ENCODE measurements around the gene SHMT2. TPM values are rescaled to one million over a fixed set of nuclear protein-coding genes. Genes with fewer than 3 reads are reported as not detected.
A peak's percentile ranks its signal among the peaks of the same experiment; 100 is the strongest.

The SHMT2 gene
- total and polyA plus RNA-seq, 4 donors: 34.3 to 59.1 (median 51.9) TPM

DNA sequence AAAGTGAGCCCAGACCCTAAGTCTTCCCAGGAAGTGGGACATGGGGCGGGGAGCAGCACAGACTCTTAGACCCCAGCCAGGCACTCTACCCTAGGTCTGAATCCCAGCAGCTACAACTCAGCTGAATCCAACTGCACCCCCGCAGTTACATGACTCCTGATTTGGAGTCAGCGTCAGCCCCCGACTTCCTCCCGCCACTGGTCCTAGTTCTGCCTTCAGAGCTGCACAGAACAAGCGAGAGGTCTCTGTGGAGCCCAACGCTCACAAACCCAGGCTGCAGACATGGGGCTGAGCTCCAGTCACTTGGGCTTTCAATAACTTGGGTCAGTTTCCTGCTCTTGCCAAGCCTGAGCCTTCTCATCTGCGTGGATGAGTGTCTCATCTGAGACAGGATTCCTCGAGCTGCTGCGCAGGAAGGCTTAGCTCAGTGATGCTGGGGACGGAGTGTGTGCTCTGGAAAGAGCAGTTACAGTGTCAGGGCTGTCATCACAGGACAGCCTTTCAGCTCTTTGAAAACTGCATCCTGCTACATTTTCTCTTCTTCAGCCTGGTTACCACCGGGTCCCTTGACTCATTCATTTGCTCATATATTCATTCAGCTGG is 43.5 kb upstream of the SHMT2 start:
- Histone ChIP-seq H3K36me3 (ENCODE audit: control insufficient read depth in 1 of 2, insufficient read depth in 2 of 2, low read length in 1 of 2) (peaks cover 4 to 12% of the 10 kb centered on the region in 2 donors), H3K27ac (ENCODE audit: low read depth in 1 of 2, low read length in 2 of 2) (no peak overlapping the region), H3K4me3 (ENCODE audit: low read length in 2 of 2) (no peak overlapping the region), H3K4me1 (ENCODE audit: control insufficient read depth in 1 of 2, insufficient read depth in 2 of 2, low read length in 2 of 2) (no peaks in the 10 kb centered on the region), H3K9me3 (ENCODE audit: control insufficient read depth, low read length) (no peaks in the 10 kb centered on the region), H3K27me3 (ENCODE audit: control insufficient read depth in 1 of 2, insufficient read depth in 2 of 2, low read length in 1 of 2) (no peaks in the 10 kb centered on the region)
- WGBS, 2 donors: 85 to 88% methylated on average over 12 of the region's 12 CpGs
- intact Hi-C loops (cut with DNase I): no loop called here
- no peak for ATAC-seq (ENCODE audit: low FRiP score)
- DNase-seq: no peak

- Histone ChIP-seq H3K9me3 (ENCODE audit: control insufficient read depth, low read length) (no peaks in the 10 kb centered on the region), H3K4me3 (ENCODE audit: low read length in 2 of 2) (no peak overlapping the region), H3K27me3 (ENCODE audit: control insufficient read depth in 1 of 2, insufficient read depth in 2 of 2, low read length in 1 of 2) (no peaks in the 10 kb centered on the region), H3K27ac (ENCODE audit: low read depth in 1 of 2, low read length in 2 of 2) (no peak overlapping the region), H3K4me1 (ENCODE audit: control insufficient read depth in 1 of 2, insufficient read depth in 2 of 2, low read length in 2 of 2) (no peaks in the 10 kb centered on the region), H3K36me3 (ENCODE audit: control insufficient read depth in 1 of 2, insufficient read depth in 2 of 2, low read length in 1 of 2) (peaks cover 4 to 19% of the 10 kb centered on the region in 2 donors)
- no peak for DNase-seq
- 58 to 59% methylated on average over 21 of the region's 21 CpGs for WGBS, 2 donors
- intact Hi-C loops (cut with DNase I): no loop called here
- no peak for ATAC-seq (ENCODE audit: low FRiP score)
These were observed 42.1 kb upstream of the SHMT2 start for GRCh38 chr12:57187222-57188089.

GRCh38 chr12:57188090-57188425 is 41.5 kb upstream of the SHMT2 start:
- Histone ChIP-seq H3K27me3 (ENCODE audit: control insufficient read depth in 1 of 2, insufficient read depth in 2 of 2, low read length in 1 of 2) (no peaks in the 10 kb centered on the region), H3K27ac (ENCODE audit: low read depth in 1 of 2, low read length in 2 of 2) (no peak overlapping the region), H3K4me3 (ENCODE audit: low read length in 2 of 2) (no peak overlapping the region), H3K9me3 (ENCODE audit: control insufficient read depth, low read length) (no peaks in the 10 kb centered on the region), H3K36me3 (ENCODE audit: control insufficient read depth in 1 of 2, insufficient read depth in 2 of 2, low read length in 1 of 2) (peaks cover 4 to 21% of the 10 kb centered on the region in 2 donors), H3K4me1 (ENCODE audit: control insufficient read depth in 1 of 2, insufficient read depth in 2 of 2, low read length in 2 of 2) (no peaks in the 10 kb centered on the region)
- WGBS, 2 donors: 75 to 77% methylated on average over 7 to 8 of the region's 8 CpGs
- DNase-seq (no peak), ATAC-seq (ENCODE audit: low FRiP score) (no peak)
- intact Hi-C loops (cut with DNase I): no loop called here

DNA sequence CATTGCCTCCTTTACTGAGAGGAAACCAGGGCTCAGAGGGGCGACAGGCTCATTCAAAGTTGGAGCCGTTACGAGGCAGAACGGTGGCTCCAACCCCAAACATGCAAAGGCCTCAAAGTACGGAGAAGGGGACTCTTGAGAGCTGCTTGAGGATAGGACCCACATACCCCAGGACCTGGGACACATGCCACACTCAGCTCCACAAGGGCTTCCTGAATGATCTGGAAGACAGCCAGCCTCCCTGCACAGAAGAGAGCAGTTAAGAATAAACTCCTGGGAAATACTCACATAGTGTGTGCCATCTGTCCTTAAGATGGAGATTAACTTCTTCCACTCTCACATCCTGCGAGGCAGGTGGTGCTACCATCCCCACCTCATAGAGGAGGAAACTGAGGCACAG is 39.5 kb upstream of the SHMT2 start:
- intact Hi-C loops (cut with DNase I): no loop called here
- no peaks in the 10 kb centered on the region for H3K9me3 ChIP-seq (ENCODE audit: control insufficient read depth, low read length)
- WGBS, 2 donors: 11 to 25% methylated on average over 6 of the region's 6 CpGs
- no peaks in the 10 kb centered on the region for H3K4me1 ChIP-seq (ENCODE audit: control insufficient read depth in 1 of 2, insufficient read depth in 2 of 2, low read length in 2 of 2)
- H3K4me3 ChIP-seq (ENCODE audit: low read length in 2 of 2): no peak overlapping the region
- ATAC-seq (ENCODE audit: low FRiP score) (no peak), DNase-seq (peak in 1 of 2 donors; percentile 66)
- H3K36me3 ChIP-seq (ENCODE audit: control insufficient read depth in 1 of 2, insufficient read depth in 2 of 2, low read length in 1 of 2): peaks cover 9 to 27% of the 10 kb centered on the region in 2 donors
- H3K27ac ChIP-seq (ENCODE audit: low read depth in 1 of 2, low read length in 2 of 2): no peak overlapping the region
- no peaks in the 10 kb centered on the region for H3K27me3 ChIP-seq (ENCODE audit: control insufficient read depth in 1 of 2, insufficient read depth in 2 of 2, low read length in 1 of 2)

- intact Hi-C loops (cut with DNase I): no loop called here
- Histone ChIP-seq H3K36me3 (ENCODE audit: control insufficient read depth in 1 of 2, insufficient read depth in 2 of 2, low read length in 1 of 2) (peaks cover 9 to 31% of the 10 kb centered on the region in 2 donors), H3K27ac (ENCODE audit: low read depth in 1 of 2, low read length in 2 of 2) (no peak overlapping the region), H3K9me3 (ENCODE audit: control insufficient read depth, low read length) (no peaks in the 10 kb centered on the region), H3K27me3 (ENCODE audit: control insufficient read depth in 1 of 2, insufficient read depth in 2 of 2, low read length in 1 of 2) (no peaks in the 10 kb centered on the region), H3K4me3 (ENCODE audit: low read length in 2 of 2) (no peak overlapping the region), H3K4me1 (ENCODE audit: control insufficient read depth in 1 of 2, insufficient read depth in 2 of 2, low read length in 2 of 2) (no peaks in the 10 kb centered on the region)
- 91 to 93% methylated on average over 23 of the region's 23 CpGs for WGBS, 2 donors
- ATAC-seq (ENCODE audit: low FRiP score) (no peak), DNase-seq (no peak)
These were observed 38.7 kb upstream of the SHMT2 start for GRCh38 chr12:57190821-57191220.

- WGBS, 2 donors: 85 to 88% methylated on average over 11 of the region's 11 CpGs
- H3K27ac ChIP-seq (ENCODE audit: low read depth in 1 of 2, low read length in 2 of 2): no peak overlapping the region
- no peak for DNase-seq
- no peaks in the 10 kb centered on the region for H3K27me3 ChIP-seq (ENCODE audit: control insufficient read depth in 1 of 2, insufficient read depth in 2 of 2, low read length in 1 of 2)
- H3K4me3 ChIP-seq (ENCODE audit: low read length in 2 of 2): no peak overlapping the region
- intact Hi-C loops (cut with DNase I): no loop called here
- H3K36me3 ChIP-seq (ENCODE audit: control insufficient read depth in 1 of 2, insufficient read depth in 2 of 2, low read length in 1 of 2): peaks cover 9 to 33% of the 10 kb centered on the region in 2 donors
- ATAC-seq (ENCODE audit: low FRiP score): no peak
- H3K4me1 ChIP-seq (ENCODE audit: control insufficient read depth in 1 of 2, insufficient read depth in 2 of 2, low read length in 2 of 2): no peaks in the 10 kb centered on the region
- no peaks in the 10 kb centered on the region for H3K9me3 ChIP-seq (ENCODE audit: control insufficient read depth, low read length)
These were observed 38.1 kb upstream of the SHMT2 start for GRCh38 chr12:57191410-57191809.

DNA sequence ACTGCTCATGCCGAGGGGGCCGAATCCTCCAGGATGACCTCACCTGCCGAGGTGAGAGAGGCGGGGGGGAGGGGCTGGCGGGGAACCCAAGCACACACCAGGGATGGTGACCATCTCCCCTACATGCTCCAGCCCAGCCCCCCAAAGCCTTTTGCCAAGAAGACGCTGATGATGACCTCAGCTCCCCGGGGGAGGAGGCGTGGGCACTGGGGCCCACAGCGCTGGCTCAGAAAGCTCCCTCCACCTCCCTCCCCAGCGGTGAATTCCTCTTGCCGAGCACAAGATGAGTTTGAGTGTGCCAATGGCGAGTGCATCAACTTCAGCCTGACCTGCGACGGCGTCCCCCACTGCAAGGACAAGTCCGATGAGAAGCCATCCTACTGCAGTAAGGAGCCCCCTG is 36.6 kb upstream of the SHMT2 start:
- intact Hi-C loops (cut with DNase I): no loop called here
- WGBS, 2 donors: 65 to 72% methylated on average over 16 of the region's 16 CpGs
- Histone ChIP-seq H3K36me3 (ENCODE audit: control insufficient read depth in 1 of 2, insufficient read depth in 2 of 2, low read length in 1 of 2) (peaks cover 4 to 40% of the 10 kb centered on the region in 2 donors), H3K4me3 (ENCODE audit: low read length in 2 of 2) (no peak overlapping the region), H3K4me1 (ENCODE audit: control insufficient read depth in 1 of 2, insufficient read depth in 2 of 2, low read length in 2 of 2) (no peaks in the 10 kb centered on the region), H3K27me3 (ENCODE audit: control insufficient read depth in 1 of 2, insufficient read depth in 2 of 2, low read length in 1 of 2) (no peaks in the 10 kb centered on the region), H3K9me3 (ENCODE audit: control insufficient read depth, low read length) (no peaks in the 10 kb centered on the region), H3K27ac (ENCODE audit: low read depth in 1 of 2, low read length in 2 of 2) (no peak overlapping the region)
- DNase-seq (no peak), ATAC-seq (ENCODE audit: low FRiP score) (no peak)

DNA sequence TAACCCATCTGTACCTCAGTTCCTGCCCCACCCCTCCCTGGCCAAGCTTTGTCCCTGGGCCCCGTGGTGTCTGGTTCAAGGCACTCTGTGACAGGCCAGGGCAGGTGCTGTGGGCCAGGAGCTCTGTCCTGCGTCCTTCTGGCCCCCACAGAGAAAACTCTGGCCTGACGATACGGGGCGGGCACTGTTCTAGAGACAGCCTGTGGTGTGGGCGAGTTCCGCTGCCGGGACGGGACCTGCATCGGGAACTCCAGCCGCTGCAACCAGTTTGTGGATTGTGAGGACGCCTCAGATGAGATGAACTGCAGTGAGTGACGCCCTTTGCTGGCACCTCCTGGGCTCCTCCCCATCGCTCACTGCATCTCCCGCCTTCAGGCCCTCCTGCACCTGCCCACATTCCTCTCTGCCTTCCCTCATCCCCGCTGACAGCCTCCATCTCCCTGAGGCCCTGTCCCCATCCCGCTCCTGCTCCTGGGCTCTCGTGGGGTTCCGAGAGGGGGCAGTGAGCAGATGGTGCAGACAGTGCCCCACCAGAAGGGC is 35.7 kb upstream of the SHMT2 start:
- H3K4me3 ChIP-seq (ENCODE audit: low read length in 2 of 2): no peak overlapping the region
- 84 to 87% methylated on average over 18 to 19 of the region's 19 CpGs for WGBS, 2 donors
- H3K27ac ChIP-seq (ENCODE audit: low read depth in 1 of 2, low read length in 2 of 2): no peak overlapping the region
- H3K4me1 ChIP-seq (ENCODE audit: control insufficient read depth in 1 of 2, insufficient read depth in 2 of 2, low read length in 2 of 2): no peaks in the 10 kb centered on the region
- no peaks in the 10 kb centered on the region for H3K9me3 ChIP-seq (ENCODE audit: control insufficient read depth, low read length)
- H3K27me3 ChIP-seq (ENCODE audit: control insufficient read depth in 1 of 2, insufficient read depth in 2 of 2, low read length in 1 of 2): no peaks in the 10 kb centered on the region
- intact Hi-C loops (cut with DNase I): no loop called here
- DNase-seq (no peak), ATAC-seq (ENCODE audit: low FRiP score) (no peak)
- peaks cover 4 to 43% of the 10 kb centered on the region in 2 donors for H3K36me3 ChIP-seq (ENCODE audit: control insufficient read depth in 1 of 2, insufficient read depth in 2 of 2, low read length in 1 of 2)

DNA sequence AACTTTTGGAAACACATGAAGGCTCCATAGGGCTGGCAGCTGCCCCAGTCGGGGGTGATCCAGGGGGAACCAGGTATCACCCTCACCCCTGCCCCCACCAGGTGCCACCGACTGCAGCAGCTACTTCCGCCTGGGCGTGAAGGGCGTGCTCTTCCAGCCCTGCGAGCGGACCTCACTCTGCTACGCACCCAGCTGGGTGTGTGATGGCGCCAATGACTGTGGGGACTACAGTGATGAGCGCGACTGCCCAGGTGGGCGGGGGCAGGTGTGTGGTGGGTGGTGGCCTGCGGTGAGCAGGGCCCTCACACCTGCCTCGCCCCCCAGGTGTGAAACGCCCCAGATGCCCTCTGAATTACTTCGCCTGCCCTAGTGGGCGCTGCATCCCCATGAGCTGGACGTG is 35.3 kb upstream of the SHMT2 start:
- no peaks in the 10 kb centered on the region for H3K4me1 ChIP-seq (ENCODE audit: control insufficient read depth in 1 of 2, insufficient read depth in 2 of 2, low read length in 2 of 2)
- no peaks in the 10 kb centered on the region for H3K9me3 ChIP-seq (ENCODE audit: control insufficient read depth, low read length)
- no peak for DNase-seq
- no peaks in the 10 kb centered on the region for H3K27me3 ChIP-seq (ENCODE audit: control insufficient read depth in 1 of 2, insufficient read depth in 2 of 2, low read length in 1 of 2)
- H3K4me3 ChIP-seq (ENCODE audit: low read length in 2 of 2): no peak overlapping the region
- ATAC-seq (ENCODE audit: low FRiP score): no peak
- H3K27ac ChIP-seq (ENCODE audit: low read depth in 1 of 2, low read length in 2 of 2): no peak overlapping the region
- H3K36me3 ChIP-seq (ENCODE audit: control insufficient read depth in 1 of 2, insufficient read depth in 2 of 2, low read length in 1 of 2): peaks cover 7 to 44% of the 10 kb centered on the region in 2 donors
- intact Hi-C loops (cut with DNase I): no loop called here
- 91 to 92% methylated on average over 18 of the region's 18 CpGs for WGBS, 2 donors

All from aorta (tissue), 5 donors.